H1 (cell line): Measurements from ENCODE around the gene CISD1. TPM values are rescaled to one million over a fixed set of nuclear protein-coding genes. Genes with fewer than 3 reads are reported as not detected.

ENCODE experiments used
- CTCF ChIA-PET: fragments of 300-600 bp; sonication (Branson Sonifier 250); formaldehyde crosslinking; loops from one replicate; lab custom pipeline; 2021; ENCODE audit not compliant: partially characterized antibody; lab: Charles Lee
- POLR2A ChIA-PET: fragments of 300-600 bp; sonication (Branson Sonifier 250); formaldehyde crosslinking; loops from one replicate; lab custom pipeline; 2021; ENCODE audit warnings: inconsistent platforms; ENCODE audit not compliant: partially characterized antibody; lab: Charles Lee
- DNase-seq, 2 experiments: peaks; one replicate each; pipeline versions ENCODE4 v3.0.0 to v3.0.0-alpha.2; 2010 to 2022; ENCODE audit warnings: low spot score in 2 of 2, low read depth in 1 of 2, mixed read lengths in 1 of 2
- FAIRE-seq: peaks from 2 replicates; lab custom pipeline; 2011; peaks lifted over from hg19 to GRCh38; lab: Jason Lieb, UNC
- H2AFZ ChIP-seq: 2 replicates; pipeline ENCODE4 v1.8.1; 2012; ENCODE audit warnings: low read length, inconsistent platforms
- H2AK5ac ChIP-seq: 2 replicates; pipeline ENCODE4 v1.6.1; 2013; ENCODE audit warnings: low read depth, low read length
- H2BK120ac ChIP-seq: replicated peaks from 2 replicates; pipeline ENCODE3; 2013; ENCODE audit warnings: low read depth, low read length, inconsistent platforms
- H2BK12ac ChIP-seq: 2 replicates; pipeline ENCODE4 v1.6.1; 2013; ENCODE audit warnings: low read depth, low read length
- H2BK15ac ChIP-seq: 2 replicates; pipeline ENCODE4 v1.6.1; 2013; ENCODE audit warnings: low read length
- H2BK20ac ChIP-seq: 2 replicates; pipeline ENCODE4 v1.6.1; 2013; ENCODE audit warnings: low read length
- H2BK5ac ChIP-seq: 2 replicates; pipeline ENCODE4 v1.6.1; 2013; ENCODE audit warnings: low read depth, low read length
- H3K14ac ChIP-seq: 2 replicates; pipeline ENCODE4 v1.6.1; 2013; ENCODE audit warnings: inconsistent platforms; ENCODE audit not compliant: insufficient read length
- H3K18ac ChIP-seq: 2 replicates; pipeline ENCODE4 v1.6.1; 2013; ENCODE audit warnings: low read length; ENCODE audit errors: extremely low read depth
- H3K23ac ChIP-seq: 2 replicates; pipeline ENCODE4 v1.6.1; 2013; ENCODE audit warnings: inconsistent platforms; ENCODE audit not compliant: insufficient read length
- H3K23me2 ChIP-seq: 2 replicates; pipeline ENCODE4 v1.6.1; 2013; ENCODE audit warnings: low read depth, low read length
- H3K27ac ChIP-seq: 2 replicates; pipeline ENCODE4 v1.6.1; 2011; ENCODE audit warnings: low read depth, low read length, inconsistent platforms
- H3K27me3 ChIP-seq, 4 experiments: replicated peaks in 1 of 4; 1 replicate in 1 of 4; 2 replicates in 3 of 4; pipeline versions ENCODE4 v1.6.1 to v1.8.1; 2011 to 2013; ENCODE audit warnings: low read length in 3 of 4, mild to moderate bottlenecking in 3 of 4, inconsistent platforms in 2 of 4, mixed read lengths in 2 of 4, moderate library complexity in 1 of 4; ENCODE audit not compliant: control insufficient read depth in 3 of 4, insufficient read depth in 3 of 4; ENCODE audit errors: extremely low read depth in 1 of 4
- H3K36me3 ChIP-seq, 4 experiments: 2 replicates each; pipeline versions ENCODE4 v1.6.1 to v1.8.1; 2011 to 2013; ENCODE audit warnings: mild to moderate bottlenecking in 4 of 4, low read length in 3 of 4, moderate library complexity in 2 of 4, control low read depth in 1 of 4, inconsistent platforms in 1 of 4; ENCODE audit not compliant: insufficient read depth in 4 of 4, control insufficient read depth in 2 of 4
- H3K4ac ChIP-seq: replicated peaks from 2 replicates; pipeline ENCODE3; 2013; ENCODE audit warnings: low read length, low read depth, mixed read lengths, inconsistent platforms; ENCODE audit not compliant: insufficient read length
- H3K4me1 ChIP-seq, 4 experiments: replicated peaks in 1 of 4; 1 replicate in 1 of 4; 2 replicates in 3 of 4; pipeline versions ENCODE4 v1.6.1 to v1.8.1; 2011 to 2013; ENCODE audit warnings: low read length in 3 of 4, inconsistent platforms in 2 of 4, mixed read lengths in 1 of 4; ENCODE audit not compliant: insufficient read depth in 4 of 4, control insufficient read depth in 3 of 4
- H3K4me2 ChIP-seq, 2 experiments: 2 replicates each; pipeline versions ENCODE4 v1.6.1 to v1.8.1; 2011 to 2013; ENCODE audit warnings: low read depth in 2 of 2, low read length in 2 of 2, control low read depth in 1 of 2, inconsistent platforms in 1 of 2, mild to moderate bottlenecking in 1 of 2; ENCODE audit not compliant: insufficient read depth in 1 of 2
- H3K4me3 ChIP-seq, 4 experiments: fragments of 200-600, 300-600 bp in 1 of 4; sonication (generic), shearing (Covaris generic), sonication (Bioruptor Twin) in 1 of 4; 2 replicates each; pipeline versions ENCODE4 v1.5.1 to v1.8.1; 2011 to 2016; ENCODE audit warnings: low read length in 4 of 4, low read depth in 3 of 4, control low read depth in 2 of 4, inconsistent platforms in 2 of 4, mild to moderate bottlenecking in 2 of 4, mixed read lengths in 1 of 4, moderate library complexity in 1 of 4; ENCODE audit not compliant: insufficient read depth in 2 of 4; ENCODE audit errors: extremely low read depth in 1 of 4
- H3K56ac ChIP-seq: replicated peaks from 2 replicates; pipeline ENCODE3; 2013; ENCODE audit warnings: low read depth, mild to moderate bottlenecking, mixed read lengths, low read length, inconsistent platforms; ENCODE audit not compliant: insufficient read length
- H3K79me1 ChIP-seq: 2 replicates; pipeline ENCODE4 v1.6.1; 2013; ENCODE audit warnings: low read depth, low read length, control low read depth
- H3K79me2 ChIP-seq, 2 experiments: 2 replicates each; pipeline versions ENCODE4 v1.6.1 to v1.8.1; 2012 to 2013; ENCODE audit warnings: low read length in 2 of 2, mild to moderate bottlenecking in 2 of 2, inconsistent platforms in 1 of 2; ENCODE audit not compliant: insufficient read depth in 2 of 2, control insufficient read depth in 1 of 2
- H3K9ac ChIP-seq, 4 experiments: replicated peaks in 1 of 4; 1 replicate in 1 of 4; 2 replicates in 3 of 4; pipeline versions ENCODE4 v1.6.1 to v1.8.1; 2011 to 2013; ENCODE audit warnings: low read depth in 3 of 4, low read length in 3 of 4, control low read depth in 2 of 4, mild to moderate bottlenecking in 2 of 4, moderate library complexity in 2 of 4, inconsistent platforms in 1 of 4; ENCODE audit errors: extremely low read depth in 1 of 4
- H3K9me3 ChIP-seq, 2 experiments: 2 replicates each; pipeline versions ENCODE4 v1.6.1 to v1.8.1; 2012 to 2013; ENCODE audit warnings: mild to moderate bottlenecking in 2 of 2, moderate library complexity in 2 of 2, control low read depth in 1 of 2, inconsistent platforms in 1 of 2, low read depth in 1 of 2, low read length in 1 of 2, mixed read lengths in 1 of 2; ENCODE audit not compliant: insufficient read depth in 2 of 2
- H4K20me1 ChIP-seq, 2 experiments: replicated peaks in 1 of 2; 2 replicates each; pipeline versions ENCODE3 to v1.8.1; 2011 to 2013; ENCODE audit warnings: inconsistent platforms in 2 of 2, low read length in 2 of 2, mild to moderate bottlenecking in 1 of 2; ENCODE audit not compliant: insufficient read depth in 2 of 2, control insufficient read depth in 1 of 2
- H4K5ac ChIP-seq: 2 replicates; pipeline ENCODE4 v1.6.1; 2013; ENCODE audit warnings: low read length, low read depth, mixed read lengths, inconsistent platforms; ENCODE audit not compliant: insufficient read length
- H4K8ac ChIP-seq: 2 replicates; pipeline ENCODE4 v1.8.0; 2013; ENCODE audit warnings: mild to moderate bottlenecking, moderate library complexity, low read length, inconsistent platforms; ENCODE audit not compliant: insufficient read depth; ENCODE audit errors: extremely low read depth
- H4K91ac ChIP-seq: replicated peaks from 2 replicates; pipeline ENCODE3; 2013; ENCODE audit warnings: low read length, mixed read lengths, inconsistent platforms; ENCODE audit not compliant: insufficient read length
- ATF2 ChIP-seq: IDR thresholded peaks from 2 replicates; pipeline ENCODE4 v1.6.1; 2012; ENCODE audit warnings: low read length, inconsistent platforms
- CBX5 ChIP-seq: fragments of 300-800, 300-1000 bp; sonication (generic); IDR thresholded peaks from 2 replicates; pipeline ENCODE4 v1.7.1; 2016; ENCODE audit warnings: antibody characterized with exemption, low read length, low read depth
- CTCF ChIP-seq, 3 experiments: IDR thresholded peaks; 1 replicate in 2 of 3; 2 replicates in 1 of 3; pipeline versions ENCODE4 v1.5.1 to v1.6.1; 2011; ENCODE audit warnings: low read length in 3 of 3, mild to moderate bottlenecking in 3 of 3, inconsistent platforms in 2 of 3, low read depth in 1 of 3, moderate library complexity in 1 of 3; ENCODE audit not compliant: insufficient read depth in 1 of 3; ENCODE audit errors: control extremely low read depth in 1 of 3
- EGR1 ChIP-seq: IDR thresholded peaks from 2 replicates; pipeline ENCODE4 v1.6.1; 2011; ENCODE audit warnings: low read depth, low read length, borderline replicate concordance
- GTF2F1 ChIP-seq: IDR thresholded peaks from 2 replicates; pipeline ENCODE4 v1.6.1; 2012; ENCODE audit warnings: low read depth, low read length, improper control_type of control experiment, borderline replicate concordance
- RAD21 ChIP-seq, 2 experiments: IDR thresholded peaks in 1 of 2; conservative IDR thresholded peaks in 1 of 2; 2 replicates each; pipeline ENCODE4 v1.6.1; 2011; ENCODE audit warnings: low read depth in 2 of 2, low read length in 2 of 2, improper control_type of control experiment in 1 of 2, inconsistent platforms in 1 of 2, mild to moderate bottlenecking in 1 of 2, moderate library complexity in 1 of 2
- WGBS, 2 experiments: shearing (Covaris generic) in 1 of 2; methylation state at CpG; one replicate each; pipeline versions ENCODE4 v1.1.6 to v1.1.7; 2013 to 2015; ENCODE audit warnings: low lambda C conversion rate in 2 of 2, mixed read lengths in 2 of 2, inconsistent platforms in 1 of 2, low coverage in 1 of 2, missing lambda C conversion rate in 1 of 2; ENCODE audit not compliant: insufficient replicate concordance in 2 of 2, insufficient coverage in 1 of 2, insufficient read length in 1 of 2; ENCODE audit errors: extremely low coverage in 1 of 2, missing lambda C conversion rate in 1 of 2; 5-methylcytosine and 5-hydroxymethylcytosine counted together
- polyA plus RNA-seq, 7 experiments: library from polyadenylated mRNA; depleted of rRNA in 3 of 7; stranded (reverse) in 5 of 7; unstranded in 2 of 7; fragments of >200 nt in 5 of 7; fragments of 200-250 nt in 2 of 7; gene quantifications; 1 replicate in 5 of 7; 2 replicates in 1 of 7; 4 replicates in 1 of 7; pipeline versions ENCODE4 v1.2.1 to v1.2.3, GENCODE V29; 2011 to 2013; ENCODE audit warnings: missing spikeins in 2 of 7, mixed read lengths in 2 of 7
- total RNA-seq: library from RNA; stranded (reverse); fragmentation: NEBNext Ultra II Directional; extraction: Animal tissue kit (Norgen Biotek cat#: 25700); gene quantifications from 2 replicates; pipeline ENCODE4 v1.2.1, GENCODE V29; 2021

The CISD1 gene
- total and polyA plus RNA-seq, 2 of the 8 experiments (the other 6 are each of a cell fraction or from before 2014, with no cell fraction given), result 22.6 to 43.2 TPM

DNA sequence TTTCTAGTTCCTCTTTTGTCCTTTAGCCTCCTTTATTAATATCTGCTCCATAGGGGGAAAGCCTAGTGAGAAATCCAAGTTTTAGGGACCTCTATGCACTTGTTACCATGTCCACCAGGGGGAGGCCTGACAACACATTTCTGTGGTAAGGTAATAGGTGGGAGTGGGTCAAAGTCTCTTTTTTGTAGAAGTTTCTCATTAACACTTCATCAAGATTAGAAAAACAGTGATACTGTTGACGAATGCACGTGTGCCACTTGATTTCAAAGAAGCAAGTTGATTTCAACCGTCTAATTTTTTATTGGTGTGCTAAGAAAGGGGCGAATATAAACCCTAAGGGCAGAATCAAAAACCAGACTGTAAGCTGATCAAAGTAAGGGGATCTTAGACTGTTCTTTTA lies 30.6 kb downstream of the CISD1 start:
- Histone ChIP-seq H2BK15ac (no peak overlapping the region), H3K14ac (no peak overlapping the region), H3K18ac (no peak overlapping the region), H4K91ac (no peak overlapping the region), H4K20me1 (no peaks in the 10 kb centered on the region), H2AFZ (no peak overlapping the region), H2BK12ac (no peak overlapping the region), H4K8ac (no peak overlapping the region), H3K79me1 (no peaks in the 10 kb centered on the region), H3K27me3 (no peaks in the 10 kb centered on the region; a peak in 1 of 7 replicates), H3K4me3 (no peak overlapping the region), H2AK5ac (no peak overlapping the region), H3K23ac (no peak overlapping the region), H3K79me2 (no peaks in the 10 kb centered on the region), H3K23me2 (no peaks in the 10 kb centered on the region), H3K4me2 (no peak overlapping the region), H3K27ac (no peak overlapping the region), H3K4ac (no peak overlapping the region), H2BK20ac (no peak overlapping the region), H3K9ac (no peak overlapping the region), H3K36me3 (no peaks in the 10 kb centered on the region), H4K5ac (no peak overlapping the region), H3K56ac (no peak overlapping the region), H3K9me3 (no peaks in the 10 kb centered on the region), H2BK120ac (no peak overlapping the region), H3K4me1 (no peaks in the 10 kb centered on the region), H2BK5ac (no peak overlapping the region)
- FAIRE-seq (peak; percentile 93), DNase-seq (peak; percentile 9 to 79)
- TF ChIP-seq CBX5 (no peak), ATF2 (no peak), RAD21 (IDR thresholded peaks at IDR 0.05 in 1 of 2, conservative IDR thresholded peaks at IDR 0.05 in 1 of 2; ENCODE audit: low read depth in 2 of 2, low read length in 2 of 2) (peak; percentile 83 to 88), EGR1 (no peak), CTCF (IDR thresholded peaks at IDR 0.05; ENCODE audit: control extremely low read depth in 1 of 3, insufficient read depth in 1 of 3, low read depth in 1 of 3, low read length in 3 of 3) (peak; percentile 17 to 78 (median 74)), GTF2F1 (no peak)
- CTCF ChIA-PET, result interaction anchor here (0.6 to 4.7 kb wide), 43 partner anchors 8 to 1450 kb away, joined by 3 to 38 read pairs (median 4); partner anchors contain the start of genes CISD1, TFAM and UBE2D1
- WGBS, 2 experiments, result 8% methylated on average over 4 of the region's 4 CpGs; no CpG with 5 or more reads in 1 of the 2 experiments
- POLR2A ChIA-PET, result interaction anchor here (1.1 kb wide), 1 partner anchor 85 kb away, joined by 8 read pairs; the partner anchor contains the start of gene TFAM
